ENCODE measurements around the gene UST.

GRCh38 chr6:149071997-149072396, 325.2 kb downstream of the UST start:
- TF ChIP-seq CTCF (IDR thresholded peaks at IDR 0.05) (no peak), EP300 (IDR thresholded peaks at IDR 0.05) (no peak), POLR2AphosphoS5 (IDR thresholded peaks at IDR 0.05) (no peak), POLR2A (IDR thresholded peaks at IDR 0.05) (no peak)
